Smooth muscle cell (in vitro differentiated cells): ENCODE data around the gene ARAP1. TPM values are rescaled to one million over a fixed set of nuclear protein-coding genes. Genes with fewer than 3 reads are reported as not detected.

ENCODE experiments used
- DNase-seq: peaks from one replicate; lab custom pipeline; 2025; ENCODE audit not compliant: unreplicated experiment; lab: John Stamatoyannopoulos, UW
- H2AFZ ChIP-seq: fragments of 200-600 bp; sonication (generic); 2 replicates; pipeline ENCODE4 v1.6.0; 2016; ENCODE audit warnings: antibody characterized with exemption, low read depth, mild to moderate bottlenecking
- H3F3A ChIP-seq: fragments of 200-600 bp; sonication (generic); 2 replicates; pipeline ENCODE4 v1.6.0; 2017; ENCODE audit warnings: antibody characterized with exemption, low read depth
- H3K27ac ChIP-seq: fragments of 200-600 bp; sonication (generic); 2 replicates; pipeline ENCODE4 v1.5.1; 2016; ENCODE audit warnings: low read depth, mild to moderate bottlenecking
- H3K27me3 ChIP-seq: fragments of 200-600 bp; sonication (generic); 2 replicates; pipeline ENCODE4 v1.6.1; 2016; ENCODE audit warnings: low read depth, mild to moderate bottlenecking
- H3K36me3 ChIP-seq: fragments of 200-600 bp; sonication (generic); 2 replicates; pipeline ENCODE4 v1.5.1; 2016; ENCODE audit warnings: low read depth
- H3K4me1 ChIP-seq: fragments of 200-600 bp; sonication (generic); 2 replicates; pipeline ENCODE4 v1.5.1; 2016; ENCODE audit warnings: low read depth
- H3K4me2 ChIP-seq: fragments of 200-600 bp; sonication (generic); 2 replicates; pipeline ENCODE4 v1.6.0; 2016; ENCODE audit warnings: mild to moderate bottlenecking
- H3K4me3 ChIP-seq: fragments of 200-600 bp; sonication (generic); 2 replicates; pipeline ENCODE4 v1.5.1; 2016; ENCODE audit warnings: mild to moderate bottlenecking
- H3K79me2 ChIP-seq: fragments of 200-600 bp; sonication (generic); 2 replicates; pipeline ENCODE4 v1.6.0; 2016; ENCODE audit warnings: low read depth, mild to moderate bottlenecking
- H3K9ac ChIP-seq: fragments of 200-600 bp; sonication (generic); 2 replicates; pipeline ENCODE4 v1.6.0; 2016; ENCODE audit warnings: low read depth
- H3K9me3 ChIP-seq: fragments of 200-600 bp; sonication (generic); replicated peaks from 2 replicates; pipeline ENCODE4 v1.5.1; 2016; ENCODE audit warnings: low read depth
- H4K20me1 ChIP-seq: fragments of 200-600 bp; sonication (generic); 2 replicates; pipeline ENCODE4 v1.6.0; 2016; ENCODE audit warnings: low read depth
- WGBS: methylation state at CpG from one replicate; pipeline ENCODE4 v1.1.7; 2016; ENCODE audit warnings: low lambda C conversion rate; 5-methylcytosine and 5-hydroxymethylcytosine counted together
- polyA plus RNA-seq: library from polyadenylated mRNA; unstranded; fragments of >200 nt; fragmentation: Nextera tagmentation; extraction: Ambion mirVana; gene quantifications from 2 replicates; pipeline ENCODE4 v1.2.1, GENCODE V29; 2016
- total RNA-seq: library from RNA; depleted of rRNA; stranded (reverse); fragments of >200 nt; gene quantifications from 2 replicates; pipeline ENCODE4 v1.2.3, GENCODE V29; 2014
- TF ChIP-seq, protein P1 (sequence below): fragments of 200-600 bp; sonication (generic); IDR thresholded peaks from 2 replicates; pipeline ENCODE4 v1.5.1; 2017; ENCODE audit warnings: borderline replicate concordance, mild to moderate bottlenecking, antibody characterized with exemption; ENCODE audit not compliant: insufficient read depth, poor library complexity, severe bottlenecking

The ARAP1 gene
- total and polyA plus RNA-seq, 2 experiments from 2014 or later = 45.2 to 45.6 TPM

DNA sequence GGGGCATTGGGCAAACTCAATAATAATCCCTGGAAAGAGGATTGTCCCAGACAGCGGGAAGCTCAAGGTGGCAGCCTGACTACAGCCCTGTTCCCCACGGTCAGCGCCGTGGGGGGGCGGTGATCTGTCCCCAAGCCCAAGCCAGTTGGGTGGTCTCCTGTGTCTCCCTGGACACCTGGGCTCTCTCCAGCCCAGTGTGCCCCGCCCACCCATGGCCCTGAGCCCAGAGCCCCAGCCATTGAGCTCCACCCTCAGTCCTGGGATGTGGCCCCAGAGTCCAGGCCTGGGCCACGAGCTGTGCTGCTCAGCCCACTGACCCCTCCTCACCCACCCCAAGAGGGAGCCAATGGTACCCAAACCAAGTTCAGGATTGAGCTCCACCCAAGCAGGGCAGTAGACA is 50.1 kb downstream of the ARAP1 start:
- Histone ChIP-seq H3F3A (no peaks in the 10 kb centered on the region), H3K79me2 (no peaks in the 10 kb centered on the region), H3K4me3 (no peak overlapping the region), H3K4me2 (no peak overlapping the region), H4K20me1 (peaks cover 37% of the 10 kb centered on the region), H3K4me1 (peaks cover 30% of the 10 kb centered on the region), H3K27ac (no peak overlapping the region), H3K9me3 (no peaks in the 10 kb centered on the region), H3K27me3 (no peaks in the 10 kb centered on the region), H2AFZ (no peak overlapping the region), H3K9ac (no peak overlapping the region), H3K36me3 (no peaks in the 10 kb centered on the region)
- DNase-seq = no peak
- TF ChIP-seq, protein P1, sequence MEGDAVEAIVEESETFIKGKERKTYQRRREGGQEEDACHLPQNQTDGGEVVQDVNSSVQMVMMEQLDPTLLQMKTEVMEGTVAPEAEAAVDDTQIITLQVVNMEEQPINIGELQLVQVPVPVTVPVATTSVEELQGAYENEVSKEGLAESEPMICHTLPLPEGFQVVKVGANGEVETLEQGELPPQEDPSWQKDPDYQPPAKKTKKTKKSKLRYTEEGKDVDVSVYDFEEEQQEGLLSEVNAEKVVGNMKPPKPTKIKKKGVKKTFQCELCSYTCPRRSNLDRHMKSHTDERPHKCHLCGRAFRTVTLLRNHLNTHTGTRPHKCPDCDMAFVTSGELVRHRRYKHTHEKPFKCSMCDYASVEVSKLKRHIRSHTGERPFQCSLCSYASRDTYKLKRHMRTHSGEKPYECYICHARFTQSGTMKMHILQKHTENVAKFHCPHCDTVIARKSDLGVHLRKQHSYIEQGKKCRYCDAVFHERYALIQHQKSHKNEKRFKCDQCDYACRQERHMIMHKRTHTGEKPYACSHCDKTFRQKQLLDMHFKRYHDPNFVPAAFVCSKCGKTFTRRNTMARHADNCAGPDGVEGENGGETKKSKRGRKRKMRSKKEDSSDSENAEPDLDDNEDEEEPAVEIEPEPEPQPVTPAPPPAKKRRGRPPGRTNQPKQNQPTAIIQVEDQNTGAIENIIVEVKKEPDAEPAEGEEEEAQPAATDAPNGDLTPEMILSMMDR = no peak
- 91% methylated on average over 6 of the region's 7 CpGs for WGBS

- no peak overlapping the region for H3K4me2 ChIP-seq
- no peaks in the 10 kb centered on the region for H3K27me3 ChIP-seq
- no peaks in the 10 kb centered on the region for H3F3A ChIP-seq
- no peaks in the 10 kb centered on the region for H3K79me2 ChIP-seq
- H3K36me3 ChIP-seq = no peaks in the 10 kb centered on the region
- H3K27ac ChIP-seq = no peak overlapping the region
- H4K20me1 ChIP-seq = peaks cover 36% of the 10 kb centered on the region
- no peak overlapping the region for H3K4me3 ChIP-seq
- no peak overlapping the region for H2AFZ ChIP-seq
- no peak overlapping the region for H3K9ac ChIP-seq
- peaks cover 25% of the 10 kb centered on the region for H3K4me1 ChIP-seq
- WGBS = 96% methylated on average over 10 of the region's 10 CpGs
- TF ChIP-seq, protein P1 = no peak
- no peaks in the 10 kb centered on the region for H3K9me3 ChIP-seq
- DNase-seq = no peak
Observed at GRCh38 chr11:72701466-72701865, 50.7 kb downstream of the ARAP1 start.

DNA sequence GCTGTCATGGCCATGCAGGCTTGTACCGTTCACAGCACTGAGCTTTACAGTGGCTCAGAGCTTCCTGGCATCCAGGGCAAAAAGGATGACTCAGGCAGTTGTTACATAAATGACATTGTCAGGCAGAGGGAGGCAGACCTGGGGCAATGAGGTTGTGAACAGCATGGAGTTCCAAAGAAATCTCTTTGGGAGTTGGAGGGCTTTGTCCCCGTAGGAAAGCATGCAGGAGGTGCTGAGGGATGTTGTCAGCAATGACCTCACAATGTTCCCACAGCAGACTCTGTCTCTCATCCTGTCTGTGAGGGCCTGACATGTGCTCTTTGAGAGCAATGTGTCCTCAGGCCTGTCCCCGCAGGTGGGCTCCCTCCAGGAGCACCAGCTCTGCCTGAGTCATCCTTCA is 52.1 kb downstream of the ARAP1 start:
- Histone ChIP-seq H3K79me2 (no peaks in the 10 kb centered on the region), H3K27me3 (no peaks in the 10 kb centered on the region), H3K9me3 (no peaks in the 10 kb centered on the region), H3K9ac (no peak overlapping the region), H3K4me1 (peaks cover 18% of the 10 kb centered on the region), H4K20me1 (peaks cover 34% of the 10 kb centered on the region), H3F3A (no peaks in the 10 kb centered on the region), H3K4me3 (no peak overlapping the region), H3K27ac (no peak overlapping the region), H2AFZ (no peak overlapping the region), H3K4me2 (no peak overlapping the region), H3K36me3 (no peaks in the 10 kb centered on the region)
- TF ChIP-seq, protein P1 = no peak
- DNase-seq = no peak
- WGBS = 70% methylated on average over 3 of the region's 3 CpGs

GRCh38 chr11:72697814-72698213 is 54.4 kb downstream of the ARAP1 start:
- Histone ChIP-seq H2AFZ (no peak overlapping the region), H4K20me1 (peaks cover 22% of the 10 kb centered on the region), H3K79me2 (no peaks in the 10 kb centered on the region), H3K9me3 (no peaks in the 10 kb centered on the region), H3K4me3 (no peak overlapping the region), H3F3A (no peaks in the 10 kb centered on the region), H3K27me3 (no peaks in the 10 kb centered on the region), H3K36me3 (no peaks in the 10 kb centered on the region), H3K4me1 (peaks cover 4% of the 10 kb centered on the region), H3K9ac (no peak overlapping the region), H3K27ac (no peak overlapping the region), H3K4me2 (no peak overlapping the region)
- TF ChIP-seq, protein P1 = no peak
- WGBS = 91% methylated on average over 12 of the region's 16 CpGs
- DNase-seq = no peak
